A549 (cell line): Measurements from ENCODE around the gene WDR70.

Experiments used
- CTCF ChIP-seq: fragments of >200 bp; sonication (Bioruptor Twin); formaldehyde crosslinking; IDR thresholded peaks from 3 replicates; pipeline ENCODE4 v1.5.1; 2016
- NPAS2 ChIP-seq: fragments of 250-450 bp; sonication (Bioruptor Pico); IDR thresholded peaks from 2 replicates; pipeline ENCODE4 v1.8.0; 2022; ENCODE audit warnings: mild to moderate bottlenecking, moderate library complexity, borderline replicate concordance
- POLR2A ChIP-seq: IDR thresholded peaks from 2 replicates; pipeline ENCODE4 v1.6.1; 2012; ENCODE audit warnings: mild to moderate bottlenecking, low read length
- RCOR1 ChIP-seq: fragments of 150-350 bp; IDR thresholded peaks from 2 replicates; pipeline ENCODE4 v1.6.1; 2014; ENCODE audit warnings: antibody characterized with exemption, low read length, low read depth
- REST ChIP-seq: fragments of 200-600 bp; sonication (generic); IDR thresholded peaks from 2 replicates; pipeline ENCODE4 v1.6.1; 2016; ENCODE audit warnings: antibody characterized with exemption, mild to moderate bottlenecking, moderate library complexity
- SMC3 ChIP-seq: fragments of >200 bp; sonication (Bioruptor Twin); formaldehyde crosslinking; IDR thresholded peaks from 3 replicates; pipeline ENCODE4 v1.6.1; 2018; ENCODE audit warnings: inconsistent platforms

- TF ChIP-seq RCOR1 (no peak), POLR2A (no peak), SMC3 (no peak), NPAS2 (CRISPR knock-in tag) (no peak), REST (no peak), CTCF (no peak)
Measured at GRCh38 chr5:37742111-37742510, 363.0 kb downstream of the WDR70 start.
